Astrocyte (in vitro differentiated cells and primary cell): ENCODE measurements around the gene SLC1A7. TPM values are rescaled to one million over a fixed set of nuclear protein-coding genes. Genes with fewer than 3 reads are reported as not detected.

Source experiments
- DNase-seq: peaks from one replicate; pipeline ENCODE4 v3.0.0-alpha.2; 2010; ENCODE audit warnings: low read depth
- FAIRE-seq: peaks from 2 replicates; lab custom pipeline; 2011; peaks lifted over from hg19 to GRCh38; lab: Jason Lieb, UNC
- H2AFZ ChIP-seq: 2 replicates; pipeline ENCODE4 v1.6.0; 2012; ENCODE audit warnings: low read depth, low read length, inconsistent platforms
- H3K27ac ChIP-seq: 2 replicates; pipeline ENCODE4 v1.5.1; 2011; ENCODE audit warnings: low read depth, low read length, inconsistent platforms
- H3K27me3 ChIP-seq: 2 replicates; pipeline ENCODE4 v1.6.0; 2011; ENCODE audit warnings: low read length, inconsistent platforms; ENCODE audit not compliant: insufficient read depth
- H3K36me3 ChIP-seq: 2 replicates; pipeline ENCODE4 v1.5.1; 2011; ENCODE audit warnings: low read length, inconsistent platforms; ENCODE audit not compliant: insufficient read depth
- H3K4me1 ChIP-seq: 2 replicates; pipeline ENCODE4 v1.5.1; 2011; ENCODE audit warnings: low read length, inconsistent platforms; ENCODE audit not compliant: insufficient read depth
- H3K4me2 ChIP-seq: 2 replicates; pipeline ENCODE4 v1.6.0; 2012; ENCODE audit warnings: low read length, inconsistent platforms
- H3K4me3 ChIP-seq: 2 replicates; pipeline ENCODE4 v1.5.1; 2011; ENCODE audit warnings: low read depth, mild to moderate bottlenecking, low read length, inconsistent platforms; ENCODE audit not compliant: insufficient read depth
- H3K79me2 ChIP-seq: 2 replicates; pipeline ENCODE4 v1.6.0; 2012; ENCODE audit warnings: mild to moderate bottlenecking, low read length, inconsistent platforms; ENCODE audit not compliant: insufficient read depth
- H3K9ac ChIP-seq: 2 replicates; pipeline ENCODE4 v1.6.0; 2012; ENCODE audit warnings: mild to moderate bottlenecking, low read length, inconsistent platforms
- H3K9me3 ChIP-seq: 2 replicates; pipeline ENCODE4 v1.5.1; 2012; ENCODE audit warnings: low read depth, mild to moderate bottlenecking, low read length, inconsistent platforms; ENCODE audit not compliant: insufficient read depth
- H4K20me1 ChIP-seq: 2 replicates; pipeline ENCODE4 v1.6.0; 2012; ENCODE audit warnings: low read length, inconsistent platforms; ENCODE audit not compliant: insufficient read depth
- H3K27ac Mint-ChIP-seq: one replicate; pipeline ENCODE4 v1.8.0; 2021; ENCODE audit warnings: mild to moderate bottlenecking, mixed read lengths; ENCODE audit not compliant: unreplicated experiment
- H3K27me3 Mint-ChIP-seq: one replicate; pipeline ENCODE4 v1.8.0; 2021; ENCODE audit warnings: low read depth, mixed read lengths; ENCODE audit not compliant: unreplicated experiment
- H3K36me3 Mint-ChIP-seq: one replicate; pipeline ENCODE4 v1.8.0; 2021; ENCODE audit warnings: low read depth, mixed read lengths; ENCODE audit not compliant: unreplicated experiment
- H3K4me1 Mint-ChIP-seq: one replicate; pipeline ENCODE4 v1.8.0; 2021; ENCODE audit warnings: low read depth, mixed read lengths; ENCODE audit not compliant: unreplicated experiment
- H3K4me3 Mint-ChIP-seq: one replicate; pipeline ENCODE4 v1.8.0; 2021; ENCODE audit warnings: mild to moderate bottlenecking, moderate library complexity, mixed read lengths; ENCODE audit not compliant: unreplicated experiment
- H3K9me3 Mint-ChIP-seq: one replicate; pipeline ENCODE4 v1.8.0; 2021; ENCODE audit warnings: mild to moderate bottlenecking, mixed read lengths; ENCODE audit not compliant: unreplicated experiment
- CTCF ChIP-seq: IDR thresholded peaks from 2 replicates; pipeline ENCODE4 v1.5.1; 2011; ENCODE audit warnings: low read depth, mild to moderate bottlenecking, inconsistent platforms, low read length, moderate library complexity; ENCODE audit not compliant: insufficient read depth
- EZH2 ChIP-seq: IDR thresholded peaks from 2 replicates; pipeline ENCODE4 v1.6.1; 2012; ENCODE audit warnings: mild to moderate bottlenecking, low read length, inconsistent platforms; ENCODE audit not compliant: insufficient read depth
- total RNA-seq: library from RNA; stranded (reverse); gene quantifications from 2 replicates; pipeline ENCODE4 v1.2.1, GENCODE V29; 2021

Gene SLC1A7
- total RNA-seq, 1 donor from 2014 or later: not detected

- no peaks in the 10 kb centered on the region for H3K9me3 Mint-ChIP-seq
- H3K4me3 Mint-ChIP-seq: no peak overlapping the region
- Histone ChIP-seq H2AFZ (no peak overlapping the region), H4K20me1 (no peaks in the 10 kb centered on the region), H3K4me1 (peaks cover 7% of the 10 kb centered on the region), H3K79me2 (no peaks in the 10 kb centered on the region), H3K9me3 (no peaks in the 10 kb centered on the region), H3K9ac (no peak overlapping the region), H3K27me3 (peaks cover 26% of the 10 kb centered on the region), H3K27ac (no peak overlapping the region), H3K4me3 (no peak overlapping the region), H3K36me3 (no peaks in the 10 kb centered on the region), H3K4me2 (no peak overlapping the region)
- TF ChIP-seq EZH2 (no peak), CTCF (no peak)
- peaks cover 63% of the 10 kb centered on the region for H3K27me3 Mint-ChIP-seq
- FAIRE-seq (peak; percentile 87), DNase-seq (peak; percentile 65)
- H3K27ac Mint-ChIP-seq: no peak overlapping the region
- no peaks in the 10 kb centered on the region for H3K36me3 Mint-ChIP-seq
- no peaks in the 10 kb centered on the region for H3K4me1 Mint-ChIP-seq
Measured at GRCh38 chr1:53060579-53060978, 81.9 kb downstream of the SLC1A7 start.

GRCh38 chr1:53057127-53057526 lies 85.3 kb downstream of the SLC1A7 start:
- DNase-seq (peak; percentile 66), FAIRE-seq (no peak)
- H3K4me3 Mint-ChIP-seq: no peak overlapping the region
- Histone ChIP-seq H3K79me2 (no peaks in the 10 kb centered on the region), H3K4me1 (no peaks in the 10 kb centered on the region), H3K27me3 (peaks cover 7% of the 10 kb centered on the region), H3K9me3 (no peaks in the 10 kb centered on the region), H2AFZ (no peak overlapping the region), H3K4me3 (no peak overlapping the region), H4K20me1 (no peaks in the 10 kb centered on the region), H3K36me3 (no peaks in the 10 kb centered on the region), H3K27ac (no peak overlapping the region), H3K9ac (no peak overlapping the region), H3K4me2 (no peak overlapping the region)
- H3K27me3 Mint-ChIP-seq: peaks cover 33% of the 10 kb centered on the region
- H3K9me3 Mint-ChIP-seq: no peaks in the 10 kb centered on the region
- TF ChIP-seq CTCF (no peak), EZH2 (no peak)
- H3K36me3 Mint-ChIP-seq: peaks cover 11% of the 10 kb centered on the region
- H3K4me1 Mint-ChIP-seq: no peaks in the 10 kb centered on the region
- H3K27ac Mint-ChIP-seq: no peak overlapping the region

GRCh38 chr1:53051676-53052075 lies 90.8 kb downstream of the SLC1A7 start:
- TF ChIP-seq CTCF (no peak), EZH2 (no peak)
- no peak for FAIRE-seq
- no peak overlapping the region for H2AFZ ChIP-seq
- Mint-ChIP-seq H3K4me3 (no peak overlapping the region), H3K27me3 (no peaks in the 10 kb centered on the region), H3K36me3 (peaks cover 13% of the 10 kb centered on the region), H3K9me3 (no peaks in the 10 kb centered on the region), H3K27ac (no peak overlapping the region), H3K4me1 (peaks cover 28% of the 10 kb centered on the region)
- no peaks in the 10 kb centered on the region for H3K36me3 ChIP-seq
- H3K79me2 ChIP-seq: no peaks in the 10 kb centered on the region
- H3K27ac ChIP-seq: no peak overlapping the region
- H3K9me3 ChIP-seq: no peaks in the 10 kb centered on the region
- no peak overlapping the region for H3K4me3 ChIP-seq
- H4K20me1 ChIP-seq: no peaks in the 10 kb centered on the region
- no peak for DNase-seq
- no peak overlapping the region for H3K9ac ChIP-seq
- H3K4me1 ChIP-seq: peaks cover 33% of the 10 kb centered on the region
- H3K4me2 ChIP-seq: no peak overlapping the region
- no peaks in the 10 kb centered on the region for H3K27me3 ChIP-seq
